GM21381 (cell line): ENCODE results near the gene FOXD2.

Source experiments
- ATAC-seq: cut with Tn5 transposase; IDR thresholded peaks from one replicate; pipeline ENCODE4 v1.9.1; 2021; ENCODE audit warnings: mild to moderate bottlenecking, moderate library complexity; ENCODE audit not compliant: unreplicated experiment

The FOXD2 gene

DNA sequence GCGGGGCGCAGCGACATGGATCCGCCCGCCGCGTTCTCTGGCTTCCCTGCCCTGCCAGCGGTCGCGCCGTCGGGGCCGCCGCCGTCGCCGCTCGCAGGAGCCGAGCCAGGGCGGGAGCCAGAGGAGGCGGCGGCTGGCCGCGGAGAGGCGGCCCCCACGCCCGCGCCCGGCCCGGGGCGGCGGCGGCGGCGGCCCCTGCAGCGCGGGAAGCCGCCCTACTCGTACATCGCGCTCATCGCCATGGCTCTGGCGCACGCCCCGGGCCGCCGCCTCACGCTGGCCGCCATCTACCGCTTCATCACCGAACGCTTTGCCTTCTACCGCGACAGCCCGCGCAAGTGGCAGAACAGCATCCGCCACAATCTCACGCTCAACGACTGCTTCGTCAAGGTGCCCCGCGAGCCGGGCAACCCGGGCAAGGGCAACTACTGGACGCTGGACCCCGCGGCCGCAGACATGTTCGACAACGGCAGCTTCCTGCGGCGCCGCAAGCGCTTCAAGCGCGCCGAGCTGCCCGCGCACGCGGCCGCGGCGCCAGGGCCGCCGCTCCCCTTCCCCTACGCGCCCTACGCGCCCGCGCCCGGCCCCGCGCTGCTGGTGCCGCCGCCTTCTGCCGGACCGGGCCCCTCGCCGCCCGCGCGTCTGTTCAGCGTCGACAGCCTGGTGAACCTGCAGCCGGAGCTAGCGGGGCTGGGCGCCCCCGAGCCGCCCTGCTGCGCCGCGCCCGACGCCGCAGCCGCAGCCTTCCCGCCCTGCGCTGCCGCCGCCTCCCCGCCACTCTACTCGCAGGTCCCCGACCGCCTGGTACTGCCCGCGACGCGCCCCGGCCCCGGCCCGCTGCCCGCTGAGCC, 21.3 kb upstream of the FOXD2 start:
- ATAC-seq = no peak

DNA sequence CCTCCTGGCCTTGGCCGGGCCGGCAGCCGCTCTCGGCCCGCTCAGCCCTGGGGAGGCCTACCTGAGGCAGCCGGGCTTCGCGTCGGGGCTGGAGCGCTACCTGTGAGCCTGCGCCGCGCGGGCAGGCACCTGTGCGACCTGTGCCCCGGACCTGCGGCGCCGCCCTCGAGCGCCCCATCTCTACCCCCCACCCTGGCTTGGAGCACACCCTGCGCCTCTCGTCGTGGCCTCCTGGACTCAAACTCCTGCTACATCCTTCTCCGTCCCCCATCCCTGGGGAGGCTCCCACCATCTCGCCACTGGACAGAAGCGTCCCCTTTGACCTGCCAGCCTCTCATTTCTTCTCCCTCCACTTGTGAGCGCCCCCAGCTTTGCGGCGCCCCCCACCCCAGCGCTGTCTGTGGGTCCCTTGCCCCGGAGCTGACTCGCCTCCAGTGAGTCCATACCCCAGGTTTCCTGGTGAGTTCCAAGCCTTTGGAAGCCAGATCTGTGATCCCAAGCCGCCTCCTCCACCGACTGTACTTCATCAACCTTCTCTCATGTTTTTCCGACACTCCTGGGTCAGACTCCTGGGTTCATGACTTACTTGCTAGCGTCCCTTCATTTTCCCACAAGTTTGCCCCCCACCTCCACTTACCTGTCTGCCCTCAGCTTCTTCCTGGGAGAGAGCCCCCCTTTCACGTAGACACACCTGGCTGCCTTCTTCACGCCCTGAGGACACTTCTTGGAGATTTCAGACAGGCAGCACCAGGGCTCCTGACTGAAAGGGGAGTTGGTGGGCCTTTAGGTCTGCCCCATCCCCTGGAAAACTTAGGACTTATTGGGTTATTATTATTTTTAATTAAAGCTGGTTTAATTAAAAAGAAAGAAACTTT, 20.4 kb upstream of the FOXD2 start:
- ATAC-seq = no peak

DNA sequence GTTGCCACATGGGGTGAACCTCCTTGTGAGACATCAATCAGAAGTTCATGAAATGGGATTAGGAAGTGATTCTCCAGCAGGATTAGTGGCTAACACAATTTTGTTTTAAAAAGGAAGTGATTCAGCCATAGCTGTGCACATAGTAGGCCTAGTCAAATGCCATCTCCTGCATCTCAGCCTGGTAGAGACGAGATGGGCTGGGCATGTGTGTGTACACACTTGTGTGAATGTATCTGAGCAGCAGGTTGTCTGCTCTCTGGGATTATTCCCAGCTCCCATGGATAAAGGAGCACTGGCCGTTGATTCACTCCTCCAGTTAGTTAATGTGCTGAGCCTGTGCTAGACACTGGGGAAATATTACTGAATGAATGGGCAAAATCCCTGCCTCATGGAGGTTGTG, 19.7 kb upstream of the FOXD2 start:
- no peak for ATAC-seq

DNA sequence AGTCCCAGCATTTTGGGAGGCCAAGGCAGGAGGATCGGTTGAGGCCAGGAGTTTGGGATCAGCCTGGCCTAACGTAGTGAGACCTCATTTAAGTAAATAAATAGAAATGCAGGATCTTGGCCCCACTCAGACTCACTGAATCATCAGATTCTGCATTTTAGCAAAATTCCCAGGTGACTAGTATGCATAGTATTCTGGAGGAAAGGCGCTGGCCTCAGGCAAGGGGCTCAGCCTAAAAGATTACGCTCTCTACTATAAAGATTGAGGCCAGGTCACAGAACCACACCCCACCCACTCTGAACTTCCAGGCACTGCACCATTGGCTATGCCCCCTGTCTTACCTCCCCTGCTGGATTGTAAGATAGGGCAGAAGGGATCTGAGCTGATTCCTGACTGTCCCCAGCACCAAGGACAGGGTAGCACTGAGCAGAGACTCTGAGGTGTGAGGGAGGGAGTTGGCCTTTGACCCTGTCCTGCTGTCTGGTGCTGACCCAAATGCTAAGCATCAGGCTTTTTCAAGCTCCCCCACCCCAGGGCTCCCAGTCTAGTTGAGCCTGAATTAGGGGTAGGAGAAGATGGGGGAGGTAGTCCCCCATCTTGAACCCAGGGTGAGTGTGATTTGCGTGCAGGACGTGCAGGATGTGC, 19.0 kb upstream of the FOXD2 start:
- no peak for ATAC-seq

DNA sequence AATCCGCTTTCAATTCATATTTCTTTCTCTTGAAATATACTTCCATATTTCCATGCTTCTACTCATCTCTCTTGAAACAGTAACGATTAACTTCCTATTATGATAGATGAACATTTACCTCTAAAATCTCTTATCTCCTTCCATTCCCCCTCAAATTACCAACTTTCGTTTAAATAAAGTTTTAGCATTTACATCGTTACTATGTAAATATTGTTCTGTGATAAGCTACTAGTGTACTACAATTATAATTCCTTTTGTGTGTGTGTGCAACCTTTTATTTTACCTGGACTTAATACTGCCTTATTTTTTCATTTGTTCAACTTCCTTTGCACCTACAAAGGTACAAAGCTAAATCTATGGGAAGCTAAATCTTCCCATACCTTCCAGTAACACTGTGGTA, 17.3 kb upstream of the FOXD2 start:
- ATAC-seq = no peak

DNA sequence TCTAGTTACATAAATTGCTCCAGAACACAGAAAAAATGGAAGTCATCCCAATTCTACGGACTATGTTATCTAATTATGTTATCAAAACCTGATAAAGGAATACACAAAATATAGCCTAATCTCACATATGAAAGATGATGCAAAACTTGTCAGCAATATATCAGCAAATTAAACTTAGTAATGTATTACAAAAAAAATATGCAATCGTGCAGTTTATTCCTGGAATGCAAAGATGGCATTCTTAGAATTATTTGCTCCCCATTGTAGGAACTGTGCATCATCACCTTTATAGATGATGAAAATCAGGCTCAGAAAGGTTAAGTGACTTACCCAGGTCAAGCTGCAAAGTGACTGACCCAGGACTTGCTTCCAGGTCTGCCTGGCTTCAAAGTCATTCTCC, 14.0 kb upstream of the FOXD2 start:
- ATAC-seq = no peak

DNA sequence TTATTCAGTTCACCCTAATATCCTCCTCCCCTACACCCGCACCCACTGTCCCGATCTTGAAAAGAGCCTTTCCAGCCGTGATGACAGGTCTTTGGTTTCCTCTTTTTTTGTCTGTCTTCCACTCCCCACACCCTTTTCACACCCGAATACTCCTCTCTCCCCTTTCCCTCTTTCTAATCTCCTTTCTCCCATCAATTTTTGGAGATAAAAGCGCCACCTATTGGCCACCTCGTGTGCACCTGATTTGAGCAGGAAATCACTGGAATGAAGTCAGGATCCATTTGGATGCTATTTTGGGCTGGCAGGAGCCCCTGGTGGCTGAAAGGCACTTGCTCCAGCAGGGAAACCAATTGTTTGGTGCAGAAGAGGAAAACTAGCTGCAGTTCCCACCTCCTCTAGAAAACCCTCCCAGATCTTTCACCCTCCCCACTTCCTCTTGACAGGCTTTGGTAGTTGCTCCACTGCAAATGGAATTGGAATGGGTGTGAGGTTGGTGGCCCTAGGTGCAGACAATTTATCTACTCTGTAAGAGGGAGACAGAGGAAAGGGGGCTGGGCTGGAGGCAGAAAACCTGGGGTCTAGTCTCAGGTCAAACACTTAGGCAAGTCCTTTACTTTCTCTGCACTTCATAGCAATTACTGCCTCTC, 13.4 kb upstream of the FOXD2 start:
- no peak for ATAC-seq

DNA sequence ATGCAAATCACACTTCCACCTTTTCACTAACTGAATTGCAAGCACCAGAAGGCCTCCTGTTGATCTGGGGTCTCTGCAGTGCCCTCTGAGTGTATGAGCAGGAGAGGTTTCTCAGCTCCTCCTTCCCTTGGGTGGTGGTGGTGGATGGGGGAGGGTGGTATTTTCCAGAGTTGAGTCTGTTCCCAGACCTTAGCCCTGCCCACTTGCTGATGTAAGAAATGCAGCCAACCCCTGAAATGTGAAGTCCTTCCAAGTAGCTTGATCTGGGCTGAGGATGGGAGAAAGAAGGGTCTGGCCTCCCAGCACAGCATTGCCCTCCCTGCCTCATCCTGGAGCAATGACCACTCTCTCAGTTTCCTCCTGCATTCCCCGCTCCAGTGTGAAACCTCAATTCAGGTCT, 6.3 kb upstream of the FOXD2 start:
- no peak for ATAC-seq

DNA sequence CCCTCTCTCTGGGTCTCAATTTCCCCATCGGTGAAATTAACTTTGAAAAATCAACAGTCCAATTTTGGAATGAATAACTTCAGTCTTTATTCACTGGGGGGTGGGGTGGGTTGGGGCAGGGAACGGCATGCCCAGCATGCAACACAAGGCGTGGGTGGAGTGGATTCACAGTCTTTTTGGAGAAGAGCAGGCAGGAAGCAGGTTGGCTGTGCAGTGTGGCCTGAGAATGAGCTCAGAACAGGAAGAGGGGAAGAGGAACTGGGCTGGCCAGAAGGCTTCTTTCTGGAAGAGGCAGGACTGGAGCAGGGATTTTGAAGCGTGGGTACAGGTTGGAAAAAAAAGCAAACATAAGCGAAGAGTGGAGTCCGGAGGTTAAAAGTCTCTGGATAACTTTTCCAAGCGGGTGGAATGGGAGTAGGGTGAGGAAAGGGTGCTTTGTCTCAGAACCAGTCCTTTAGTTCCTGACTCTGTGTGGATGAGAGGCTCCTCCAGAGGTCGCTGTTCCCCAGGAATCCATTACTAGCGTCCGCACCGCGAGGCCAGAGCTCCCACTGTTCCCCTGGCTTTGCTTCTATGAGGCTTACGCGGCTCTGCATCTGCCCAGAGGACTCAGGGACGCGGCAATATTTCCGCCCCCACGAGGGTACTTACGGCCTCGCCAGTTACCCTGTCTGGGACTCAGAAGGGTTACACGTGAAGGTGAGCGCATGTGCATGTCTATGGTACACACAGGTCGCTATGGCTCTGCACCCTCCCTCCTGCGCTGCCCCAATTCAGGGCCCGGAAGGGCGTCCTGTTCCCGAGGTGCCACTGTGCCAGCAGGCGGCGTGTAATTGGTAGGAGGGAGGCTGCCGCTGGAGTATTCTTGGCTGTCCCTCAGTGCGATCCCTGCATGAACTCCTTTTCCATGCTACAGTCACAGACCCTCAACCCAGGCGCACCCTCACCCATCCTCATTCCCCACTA, 5.5 kb upstream of the FOXD2 start:
- peak; percentile 32 for ATAC-seq

DNA sequence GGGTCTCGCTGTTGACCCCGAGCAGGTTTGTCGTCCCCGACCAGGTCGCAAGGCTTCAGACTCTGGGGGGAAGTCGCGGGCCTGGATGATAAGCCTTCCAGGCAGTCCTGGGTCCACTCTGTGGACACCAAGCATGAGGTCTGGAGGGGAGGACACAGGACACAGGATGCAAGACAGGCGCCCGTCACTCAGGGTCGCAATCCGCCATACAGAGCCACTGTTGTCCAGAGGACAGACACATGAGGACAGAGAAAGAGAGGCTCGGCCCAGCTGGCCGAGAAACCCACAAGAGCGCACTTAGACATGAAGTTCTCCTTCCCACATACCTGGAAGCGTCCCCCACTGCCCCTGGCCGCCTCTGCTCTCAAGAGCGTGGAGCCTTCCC, 4.8 kb upstream of the FOXD2 start:
- ATAC-seq = no peak

DNA sequence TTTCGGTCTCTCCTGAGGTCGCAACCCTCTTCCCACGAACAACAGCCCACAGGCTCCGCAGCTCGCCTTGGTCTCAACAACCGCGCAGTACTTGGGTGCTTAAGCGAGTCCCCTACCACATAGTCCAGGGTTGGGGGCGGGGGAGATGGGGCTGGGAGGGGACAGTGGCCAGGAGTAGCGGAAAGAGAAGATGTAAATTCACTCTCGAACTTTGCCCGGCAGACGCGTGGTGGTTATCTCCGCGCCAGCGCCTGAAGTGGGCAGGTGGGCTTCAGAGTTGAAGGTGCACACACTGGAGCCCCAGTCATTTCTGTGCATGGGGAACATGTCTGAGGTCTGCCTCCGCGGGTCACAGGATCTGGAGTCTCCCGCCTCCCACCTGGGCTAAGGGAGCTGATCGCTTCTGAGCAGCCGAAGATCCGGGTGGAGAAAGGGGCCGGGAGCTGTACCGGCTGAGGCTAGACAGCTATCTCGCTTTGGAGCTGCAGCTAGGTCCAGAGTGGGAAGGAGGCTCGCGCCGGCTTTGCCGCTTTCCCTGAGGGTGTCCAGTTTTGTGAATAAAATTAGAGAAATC, 4.3 kb upstream of the FOXD2 start:
- no peak for ATAC-seq

DNA sequence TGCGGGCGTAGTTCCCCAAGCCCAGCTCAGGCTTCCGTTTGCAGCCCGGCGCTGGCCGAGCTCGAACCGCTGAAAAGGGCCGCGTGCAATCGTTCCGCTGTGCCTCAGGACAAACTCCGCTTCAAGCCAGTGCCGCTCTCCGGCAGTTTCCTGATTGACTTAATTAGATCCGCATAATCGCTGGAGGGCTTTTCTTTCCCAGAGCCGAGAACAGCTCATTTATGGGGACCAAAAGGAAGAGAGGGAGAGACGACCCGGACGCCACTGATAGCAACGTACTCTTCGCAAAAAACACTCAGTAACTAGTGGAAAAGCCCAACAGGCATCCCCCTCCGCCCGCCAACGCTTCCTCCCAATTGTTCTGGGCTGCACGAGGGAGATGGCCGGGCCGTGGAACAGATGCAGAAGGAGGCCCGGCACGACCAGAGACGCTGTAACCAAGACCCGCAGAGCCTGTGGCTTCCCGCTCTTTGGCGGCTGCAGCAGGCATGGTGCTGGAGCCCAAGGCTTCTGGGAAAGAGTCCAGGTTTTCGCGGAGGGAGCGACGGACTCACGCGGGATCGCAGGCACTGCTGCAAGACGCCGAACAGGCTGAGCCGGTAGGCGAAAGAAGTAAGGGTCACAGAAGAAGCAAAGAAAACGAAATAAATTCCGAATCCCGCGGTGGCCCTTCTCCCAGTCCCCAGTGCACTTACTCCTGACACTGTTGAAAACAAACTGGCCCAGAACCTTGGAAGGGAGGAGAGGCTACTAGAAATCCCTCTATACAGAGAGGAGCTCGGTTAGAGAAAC, 3.6 kb upstream of the FOXD2 start:
- no peak for ATAC-seq

DNA sequence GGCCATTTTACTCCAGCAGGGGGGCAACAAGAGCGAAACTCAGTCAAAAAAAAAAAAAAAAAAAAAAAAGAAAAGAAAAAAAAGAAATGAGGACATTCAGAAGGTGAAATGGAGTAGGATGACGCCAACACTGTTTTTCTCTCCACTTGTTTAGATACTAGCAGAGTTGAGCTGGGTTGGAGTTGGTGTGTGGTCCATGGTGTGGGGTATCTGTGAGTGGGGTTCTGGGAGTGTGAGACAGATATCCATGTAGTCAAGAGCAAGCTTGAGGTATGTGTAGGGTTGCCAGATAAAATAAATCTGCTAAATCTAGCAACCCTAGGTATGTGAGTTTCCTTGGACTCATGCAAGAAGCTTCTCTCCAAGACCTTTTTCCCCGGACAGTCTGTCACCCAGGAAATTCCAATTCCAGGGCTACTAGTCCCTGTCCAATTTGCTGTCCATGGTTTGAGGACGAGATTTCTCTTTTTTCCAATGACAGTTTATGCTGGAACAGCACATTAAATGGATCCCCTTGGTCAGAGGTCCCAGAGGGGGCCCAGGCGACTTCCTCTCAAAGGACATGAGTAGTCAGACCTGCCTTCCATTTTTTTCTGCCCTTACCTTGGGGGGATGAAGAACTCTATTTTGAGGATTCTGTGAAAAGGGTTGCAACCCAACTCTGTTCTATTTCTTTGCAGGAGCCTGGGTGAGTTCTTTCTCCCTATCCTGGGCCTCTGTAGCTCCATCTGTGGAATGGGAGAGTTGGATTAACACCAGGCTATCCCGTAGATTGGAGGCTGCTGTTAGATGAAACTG, 2.1 kb upstream of the FOXD2 start:
- ATAC-seq = no peak

DNA sequence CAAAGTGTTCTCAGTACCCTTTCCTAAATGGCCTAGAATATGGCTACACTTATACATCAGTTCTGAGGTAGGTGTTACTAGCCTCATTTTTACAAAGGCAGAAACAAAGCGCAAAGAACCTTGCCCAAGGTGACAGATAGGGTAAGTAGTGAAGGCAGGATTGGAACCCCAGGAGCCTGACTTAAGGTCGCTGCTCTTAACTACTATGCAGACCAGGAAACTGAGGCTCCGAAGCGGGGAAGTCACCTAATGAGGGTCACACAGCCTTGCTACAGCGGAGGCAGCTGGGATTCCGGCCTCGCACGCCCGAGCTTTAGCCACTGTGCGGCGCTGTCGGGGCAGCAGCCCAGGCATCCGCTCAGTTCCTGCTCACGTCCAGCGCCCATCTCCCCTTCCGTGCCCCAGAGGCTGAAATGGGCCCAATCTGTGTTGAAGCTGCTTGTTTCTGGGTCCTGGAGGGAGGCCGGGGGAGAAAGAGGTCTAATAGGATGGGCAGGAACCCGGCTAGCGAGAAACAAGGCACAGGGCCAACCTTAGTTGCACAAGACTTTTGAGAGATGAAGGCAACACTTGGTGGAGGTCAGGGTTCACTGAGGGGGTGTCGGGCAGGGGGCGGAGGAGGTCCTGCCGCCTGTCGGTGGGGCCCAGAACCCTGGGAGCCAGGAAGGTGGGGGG, 1.4 kb upstream of the FOXD2 start:
- ATAC-seq = peak; percentile 40

DNA sequence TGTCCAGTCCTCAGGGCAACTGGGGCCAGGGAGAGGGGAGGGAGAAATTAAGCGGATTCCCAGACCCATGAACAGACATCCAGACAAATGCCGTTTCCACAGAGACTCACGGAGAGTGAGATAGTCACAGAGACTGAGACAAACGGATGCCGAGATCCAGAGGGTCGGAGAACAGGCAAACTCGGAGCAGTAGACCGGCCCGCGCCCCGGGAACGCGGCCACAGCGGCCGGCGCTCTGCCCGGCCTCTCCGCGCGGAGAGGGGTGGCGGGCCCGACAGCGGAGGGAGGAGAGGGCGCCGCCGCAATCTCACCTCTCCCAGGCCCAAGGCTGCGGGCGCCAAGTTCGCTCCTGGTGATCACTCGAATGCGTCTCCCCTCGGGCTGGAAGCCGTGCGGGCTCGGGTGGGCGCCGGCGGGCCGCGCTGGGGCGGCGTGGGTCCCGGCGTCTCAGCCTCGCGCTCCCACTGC, 831 bp upstream of the FOXD2 start:
- peak; percentile 17 for ATAC-seq

DNA sequence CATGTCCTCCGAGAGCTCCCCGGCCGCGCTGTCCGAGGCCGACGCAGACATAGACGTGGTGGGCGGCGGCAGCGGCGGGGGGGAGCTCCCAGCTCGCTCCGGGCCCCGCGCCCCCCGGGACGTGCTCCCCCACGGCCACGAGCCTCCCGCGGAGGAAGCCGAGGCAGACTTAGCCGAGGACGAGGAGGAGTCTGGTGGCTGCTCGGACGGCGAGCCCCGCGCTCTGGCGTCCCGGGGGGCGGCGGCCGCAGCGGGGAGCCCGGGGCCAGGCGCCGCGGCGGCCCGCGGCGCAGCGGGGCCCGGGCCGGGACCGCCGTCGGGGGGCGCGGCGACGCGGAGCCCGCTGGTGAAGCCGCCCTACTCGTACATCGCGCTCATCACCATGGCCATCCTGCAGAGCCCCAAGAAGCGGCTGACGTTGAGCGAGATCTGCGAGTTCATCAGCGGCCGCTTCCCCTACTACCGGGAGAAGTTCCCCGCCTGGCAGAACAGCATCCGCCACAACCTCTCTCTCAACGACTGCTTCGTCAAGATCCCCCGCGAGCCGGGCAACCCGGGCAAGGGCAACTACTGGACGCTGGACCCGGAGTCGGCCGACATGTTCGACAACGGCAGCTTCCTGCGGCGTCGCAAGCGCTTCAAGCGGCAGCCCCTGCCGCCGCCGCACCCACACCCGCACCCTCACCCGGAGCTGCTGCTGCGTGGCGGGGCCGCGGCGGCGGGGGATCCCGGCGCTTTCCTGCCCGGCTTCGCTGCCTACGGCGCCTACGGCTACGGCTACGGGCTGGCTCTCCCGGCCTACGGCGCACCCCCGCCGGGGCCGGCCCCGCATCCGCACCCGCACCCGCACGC, 547 bp downstream of the FOXD2 start:
- ATAC-seq = no peak
